K562 (cell line): ENCODE data around the gene LOXL4. TPM values are rescaled to one million over a fixed set of nuclear protein-coding genes. Genes with fewer than 3 reads are reported as not detected.

Source experiments
- ATAC-seq: fragments of 200-7000 bp; cut with Tn5 transposase; 3 replicates; pipeline ENCODE4 v1.9.1; 2020; ENCODE audit warnings: moderate library complexity
- BruUV-seq: library from RNA; stranded (reverse); fragments of 400-500 nt; replicated peaks from 2 replicates; lab custom pipeline; 2021; lab: Mats Ljungman, UMichigan
- CTCF ChIA-PET: fragments of 300-600 bp; formaldehyde crosslinking; extraction: SDS; loops from one replicate; lab custom pipeline; 2021; ENCODE audit warnings: low intra/inter-chr PET ratio; lab: Yijun Ruan, JAX
- POLR2A ChIA-PET: fragments of 300-600, 350-650 bp; sonication (Branson Sonifier 250); formaldehyde crosslinking; extraction: SDS; loops from one replicate; lab custom pipeline; 2021; ENCODE audit warnings: antibody characterized with exemption, inconsistent platforms; lab: Yijun Ruan, JAX
- DNase-seq, 4 experiments: peaks; one replicate each; pipeline versions ENCODE4 v3.0.0 to v3.0.0-alpha.2; 2011 to 2018; ENCODE audit warnings: low spot score in 3 of 4, mixed read lengths in 3 of 4; ENCODE audit errors: extremely low read depth in 1 of 4
- FAIRE-seq: peaks from 2 replicates; lab custom pipeline; 2011; peaks lifted over from hg19 to GRCh38; lab: Jason Lieb, UNC
- H2AFZ ChIP-seq: 2 replicates; pipeline ENCODE4 v1.6.0; 2011; ENCODE audit warnings: low read depth, low read length, control low read depth, inconsistent platforms
- H3K27ac ChIP-seq: fragments of 200-600 bp; 3 replicates; pipeline ENCODE4 v1.8.0; 2011; ENCODE audit warnings: low read depth, mild to moderate bottlenecking, control low read depth, inconsistent platforms, low read length, moderate library complexity, mixed read lengths; ENCODE audit errors: extremely low read depth
- H3K27me3 ChIP-seq, 2 experiments: fragments of 300-600 bp in 1 of 2; 2 replicates in 1 of 2; 3 replicates in 1 of 2; pipeline versions ENCODE4 v1.6.0 to v1.8.0; 2011; ENCODE audit warnings: inconsistent platforms in 2 of 2, low read length in 2 of 2, mild to moderate bottlenecking in 1 of 2, mixed read lengths in 1 of 2, moderate library complexity in 1 of 2; ENCODE audit not compliant: control insufficient read depth in 2 of 2, insufficient read depth in 2 of 2
- H3K36me3 ChIP-seq: fragments of 300-600 bp; 3 replicates; pipeline ENCODE4 v1.8.0; 2011; ENCODE audit warnings: mild to moderate bottlenecking, low read length, inconsistent platforms; ENCODE audit not compliant: control insufficient read depth, insufficient read depth
- H3K4me1 ChIP-seq, 2 experiments: fragments of 200-600 bp in 1 of 2; replicated peaks in 1 of 2; 2 replicates in 1 of 2; 3 replicates in 1 of 2; pipeline versions ENCODE4 v1.5.1 to v1.8.0; 2011; ENCODE audit warnings: inconsistent platforms in 2 of 2, low read length in 2 of 2, mild to moderate bottlenecking in 1 of 2, mixed read lengths in 1 of 2, moderate library complexity in 1 of 2; ENCODE audit not compliant: control insufficient read depth in 2 of 2, insufficient read depth in 2 of 2
- H3K4me2 ChIP-seq: 2 replicates; pipeline ENCODE4 v1.6.1; 2011; ENCODE audit warnings: low read length, control low read depth, inconsistent platforms, mixed read lengths; ENCODE audit not compliant: insufficient read depth
- H3K4me3 ChIP-seq: fragments of 200-600 bp; sonication (generic), shearing (Covaris generic); 2 replicates; pipeline ENCODE4 v1.5.1; 2016; ENCODE audit warnings: control low read depth, inconsistent platforms
- H3K79me2 ChIP-seq: fragments of 200-600 bp; 3 replicates; pipeline ENCODE4 v1.8.0; 2011; ENCODE audit warnings: low read length, inconsistent platforms; ENCODE audit not compliant: control insufficient read depth, insufficient read depth
- H3K9ac ChIP-seq, 2 experiments: 2 replicates each; pipeline versions ENCODE4 v1.6.0 to v1.6.1; 2011; ENCODE audit warnings: low read depth in 2 of 2, low read length in 2 of 2, control low read depth in 1 of 2, inconsistent platforms in 1 of 2, mild to moderate bottlenecking in 1 of 2, mixed read lengths in 1 of 2; ENCODE audit not compliant: insufficient read depth in 1 of 2
- H3K9me1 ChIP-seq: one replicate; pipeline ENCODE4 v1.6.0; 2011; ENCODE audit warnings: inconsistent platforms, mild to moderate bottlenecking, low read length, moderate library complexity; ENCODE audit not compliant: control insufficient read depth, insufficient read depth
- H3K9me3 ChIP-seq: replicated peaks from 2 replicates; pipeline ENCODE4 v1.5.1; 2011; ENCODE audit warnings: low read depth, low read length, inconsistent platforms; ENCODE audit not compliant: control insufficient read depth, insufficient read depth
- H4K20me1 ChIP-seq: replicated peaks from 2 replicates; pipeline ENCODE4 v1.6.1; 2011; ENCODE audit warnings: low read length, inconsistent platforms, mixed read lengths; ENCODE audit not compliant: control insufficient read depth, insufficient read depth
- CCNT2 ChIP-seq: IDR thresholded peaks from 2 replicates; pipeline ENCODE4 v1.6.1; 2011; ENCODE audit warnings: borderline replicate concordance, low read depth, mild to moderate bottlenecking, moderate library complexity, mixed read lengths, low read length; ENCODE audit not compliant: insufficient read length; ENCODE audit errors: extremely low read depth
- EHMT2 ChIP-seq: fragments of 450-650 bp; IDR thresholded peaks from 2 replicates; pipeline ENCODE4 v1.6.1; 2018; ENCODE audit warnings: antibody characterized with exemption
- FOXK1 ChIP-seq: sonication (generic); formaldehyde crosslinking; IDR thresholded peaks from 2 replicates; pipeline ENCODE4 v1.8.0; 2022; ENCODE audit warnings: missing genetic modification reagents, mild to moderate bottlenecking, borderline replicate concordance
- HNRNPLL ChIP-seq: fragments of 200-400 bp; formaldehyde crosslinking; IDR thresholded peaks from 2 replicates; pipeline ENCODE4 v1.6.1; 2017; ENCODE audit warnings: low read length, low read depth, mild to moderate bottlenecking; ENCODE audit not compliant: poor library complexity, severe bottlenecking
- MIER1 ChIP-seq: fragments of 450-650 bp; IDR thresholded peaks from 2 replicates; pipeline ENCODE4 v1.6.1; 2016; ENCODE audit warnings: antibody characterized with exemption, mild to moderate bottlenecking, low read depth
- NFATC3 ChIP-seq: fragments of 450-650 bp; IDR thresholded peaks from 2 replicates; pipeline ENCODE4 v1.6.1; 2017; ENCODE audit warnings: mild to moderate bottlenecking
- THAP7 ChIP-seq: fragments of 250-450 bp; sonication (Bioruptor Pico); IDR thresholded peaks from 2 replicates; pipeline ENCODE4 v1.5.0; 2021
- ZNF165 ChIP-seq: fragments of 250-450 bp; sonication (Bioruptor Pico); IDR thresholded peaks from 2 replicates; pipeline ENCODE4 v1.4.0; 2020; ENCODE audit warnings: borderline replicate concordance
- ZNF197 ChIP-seq: fragments of 200-800 bp; sonication (Bioruptor generic); IDR thresholded peaks from 2 replicates; pipeline ENCODE4 v1.6.1; 2016; ENCODE audit warnings: low read depth, missing genetic modification characterization, missing compliant biosample characterization
- WGBS: fragments of 100-300 bp; shearing (Covaris generic); methylation state at CpG from one replicate; pipeline ENCODE4 v1.1.6; 2016; ENCODE audit warnings: low coverage, mixed read lengths; ENCODE audit not compliant: insufficient coverage; ENCODE audit errors: missing lambda C conversion rate; 5-methylcytosine and 5-hydroxymethylcytosine counted together
- in situ Hi-C: fragments of 300-500 bp; cut with MboI; formaldehyde crosslinking; loops from 4 replicates; pipeline ENCODE4 v1.15.0; 2018; ENCODE audit warnings: inconsistent platforms, mixed read lengths
- intact Hi-C: fragments of 100-400 bp; cut with micrococcal nuclease; formaldehyde crosslinking; loops from 2 replicates; pipeline ENCODE4 v1.14.2; 2022
- polyA plus RNA-seq, 8 experiments: library from polyadenylated mRNA; depleted of rRNA in 4 of 8; stranded (reverse) in 5 of 8; unstranded in 3 of 8; fragments of >200 nt; fragmentation: Nextera tagmentation in 2 of 8; fragmentation: Illumina TruSeq in 1 of 8; extraction: Ambion mirVana in 2 of 8; extraction: Trizol in 1 of 8; gene quantifications; 2 replicates each; pipeline versions ENCODE4 v1.2.1 to v1.2.3, GENCODE V29; 2011 to 2014; ENCODE audit warnings: inconsistent platforms in 1 of 8, missing spikeins in 1 of 8
- total RNA-seq, 7 experiments: library from RNA; depleted of rRNA in 6 of 7; stranded (reverse); fragments of >200 nt in 6 of 7; fragmentation: Illumina TruSeq in 2 of 7; extraction: Trizol in 2 of 7; gene quantifications; 2 replicates each; pipeline versions ENCODE4 v1.2.1 to v1.2.3, GENCODE V29; 2011 to 2021; ENCODE audit warnings: low replicate concordance in 1 of 7
- TF ChIP-seq, protein P1 (sequence below), 2 experiments: fragments of 450-650 bp; formaldehyde crosslinking in 1 of 2; IDR thresholded peaks; 2 replicates each; pipeline versions ENCODE4 v1.4.0 to v1.6.1; 2014 to 2020; ENCODE audit warnings: mild to moderate bottlenecking in 2 of 2, borderline replicate concordance in 1 of 2, low read depth in 1 of 2
- TF ChIP-seq, protein P2 (sequence below), 2 experiments: fragments of 200-800 bp in 1 of 2; sonication (Bioruptor generic) in 1 of 2; sonication (generic) in 1 of 2; formaldehyde crosslinking in 1 of 2; IDR thresholded peaks in 1 of 2; conservative IDR thresholded peaks in 1 of 2; 2 replicates each; pipeline versions ENCODE4 v1.5.0 to v1.6.1; 2016 to 2020; ENCODE audit warnings: missing compliant biosample characterization in 1 of 2, missing genetic modification characterization in 1 of 2, missing genetic modification reagents in 1 of 2

The LOXL4 gene
- total and polyA plus RNA-seq, 9 of the 15 experiments (the other 6 are each of a cell fraction or from before 2014, with no cell fraction given): 0.03 to 0.35 (median 0.05) TPM; not detected in 3

DNA sequence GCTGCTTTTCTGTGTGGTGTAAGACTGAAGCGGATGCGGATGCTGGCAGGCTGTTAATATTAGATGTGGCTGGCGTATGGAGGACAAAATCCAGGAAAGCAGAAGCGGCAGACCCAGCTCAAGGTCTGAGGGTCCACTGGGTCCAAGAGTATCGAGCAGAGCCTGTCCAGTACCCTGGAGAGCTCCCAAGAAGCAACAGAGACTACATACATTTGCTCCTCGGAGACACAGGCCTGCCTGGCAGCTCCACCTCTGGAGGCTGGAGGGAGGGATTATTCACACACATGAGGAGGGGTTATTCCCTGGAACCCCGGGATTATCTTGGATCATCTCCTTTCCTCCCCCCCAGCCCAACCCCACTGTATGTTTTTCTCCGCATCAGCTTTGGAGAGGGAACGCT is 31.3 kb upstream of the LOXL4 start:
- BruUV-seq: no TSS peak
- Histone ChIP-seq H3K79me2 (no peaks in the 10 kb centered on the region), H3K9me3 (no peaks in the 10 kb centered on the region), H3K4me3 (no peak overlapping the region), H3K4me1 (no peaks in the 10 kb centered on the region), H4K20me1 (no peaks in the 10 kb centered on the region), H3K4me2 (no peak overlapping the region), H3K9me1 (no peaks in the 10 kb centered on the region), H3K27ac (no peak overlapping the region), H3K27me3 (peaks cover 0 to 35% of the 10 kb centered on the region in 2 experiments; a peak in 2 of 5 replicates), H3K9ac (no peak overlapping the region), H2AFZ (no peak overlapping the region), H3K36me3 (no peaks in the 10 kb centered on the region)
- in situ Hi-C loops: no loop called here
- DNase-seq (peak in 3 of 4 experiments; percentile 15 to 24 (median 20)), FAIRE-seq (no peak), ATAC-seq (peak; percentile 57; the same call in 2 of the 3 replicates)
- WGBS: 2% methylated on average over 6 of the region's 9 CpGs
- intact Hi-C loops: no loop called here
- CTCF ChIA-PET: no interaction called here
- POLR2A ChIA-PET: no interaction called here
- TF ChIP-seq ZNF165 (CRISPR knock-in tag) (no peak), EHMT2 (peak; percentile 80), ZNF197 (no peak), NFATC3 (no peak), THAP7 (CRISPR knock-in tag) (no peak), HNRNPLL (no peak), CCNT2 (no peak), MIER1 (peak; percentile 84), FOXK1 (CRISPR knock-in tag) (no peak)
- TF ChIP-seq, protein P1, sequence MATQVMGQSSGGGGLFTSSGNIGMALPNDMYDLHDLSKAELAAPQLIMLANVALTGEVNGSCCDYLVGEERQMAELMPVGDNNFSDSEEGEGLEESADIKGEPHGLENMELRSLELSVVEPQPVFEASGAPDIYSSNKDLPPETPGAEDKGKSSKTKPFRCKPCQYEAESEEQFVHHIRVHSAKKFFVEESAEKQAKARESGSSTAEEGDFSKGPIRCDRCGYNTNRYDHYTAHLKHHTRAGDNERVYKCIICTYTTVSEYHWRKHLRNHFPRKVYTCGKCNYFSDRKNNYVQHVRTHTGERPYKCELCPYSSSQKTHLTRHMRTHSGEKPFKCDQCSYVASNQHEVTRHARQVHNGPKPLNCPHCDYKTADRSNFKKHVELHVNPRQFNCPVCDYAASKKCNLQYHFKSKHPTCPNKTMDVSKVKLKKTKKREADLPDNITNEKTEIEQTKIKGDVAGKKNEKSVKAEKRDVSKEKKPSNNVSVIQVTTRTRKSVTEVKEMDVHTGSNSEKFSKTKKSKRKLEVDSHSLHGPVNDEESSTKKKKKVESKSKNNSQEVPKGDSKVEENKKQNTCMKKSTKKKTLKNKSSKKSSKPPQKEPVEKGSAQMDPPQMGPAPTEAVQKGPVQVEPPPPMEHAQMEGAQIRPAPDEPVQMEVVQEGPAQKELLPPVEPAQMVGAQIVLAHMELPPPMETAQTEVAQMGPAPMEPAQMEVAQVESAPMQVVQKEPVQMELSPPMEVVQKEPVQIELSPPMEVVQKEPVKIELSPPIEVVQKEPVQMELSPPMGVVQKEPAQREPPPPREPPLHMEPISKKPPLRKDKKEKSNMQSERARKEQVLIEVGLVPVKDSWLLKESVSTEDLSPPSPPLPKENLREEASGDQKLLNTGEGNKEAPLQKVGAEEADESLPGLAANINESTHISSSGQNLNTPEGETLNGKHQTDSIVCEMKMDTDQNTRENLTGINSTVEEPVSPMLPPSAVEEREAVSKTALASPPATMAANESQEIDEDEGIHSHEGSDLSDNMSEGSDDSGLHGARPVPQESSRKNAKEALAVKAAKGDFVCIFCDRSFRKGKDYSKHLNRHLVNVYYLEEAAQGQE (IDR thresholded peaks at IDR 0.05; ENCODE audit: borderline replicate concordance): peak; percentile 94
- TF ChIP-seq, protein P1 (CRISPR knock-in tag; IDR thresholded peaks at IDR 0.05; ENCODE audit: low read depth): peak; percentile 91
- TF ChIP-seq, protein P2, sequence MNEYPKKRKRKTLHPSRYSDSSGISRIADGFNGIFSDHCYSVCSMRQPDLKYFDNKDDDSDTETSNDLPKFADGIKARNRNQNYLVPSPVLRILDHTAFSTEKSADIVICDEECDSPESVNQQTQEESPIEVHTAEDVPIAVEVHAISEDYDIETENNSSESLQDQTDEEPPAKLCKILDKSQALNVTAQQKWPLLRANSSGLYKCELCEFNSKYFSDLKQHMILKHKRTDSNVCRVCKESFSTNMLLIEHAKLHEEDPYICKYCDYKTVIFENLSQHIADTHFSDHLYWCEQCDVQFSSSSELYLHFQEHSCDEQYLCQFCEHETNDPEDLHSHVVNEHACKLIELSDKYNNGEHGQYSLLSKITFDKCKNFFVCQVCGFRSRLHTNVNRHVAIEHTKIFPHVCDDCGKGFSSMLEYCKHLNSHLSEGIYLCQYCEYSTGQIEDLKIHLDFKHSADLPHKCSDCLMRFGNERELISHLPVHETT (CRISPR knock-in tag; conservative IDR thresholded peaks at IDR 0.05 in 1 of 2, IDR thresholded peaks at IDR 0.05 in 1 of 2): no peak
